HL-60/S4 (cell line): ENCODE measurements around the gene CDH13.

Experiments used
- in situ Hi-C: fragments of 300-500 bp; cut with MboI; formaldehyde crosslinking; loops from 2 replicates; pipeline ENCODE4 v1.14.3; 2022; ENCODE audit warnings: low sequenced_read_pairs

The CDH13 gene

GRCh38 chr16:82776470-82777146 lies 149.8 kb downstream of the CDH13 start:
- in situ Hi-C loops, result no loop called here

GRCh38 chr16:82782715-82783251 lies 156.0 kb downstream of the CDH13 start:
- in situ Hi-C loops, result no loop called here

- in situ Hi-C loops, result no loop called here
Observed at GRCh38 chr16:82783933-82784572, 157.3 kb downstream of the CDH13 start.

DNA sequence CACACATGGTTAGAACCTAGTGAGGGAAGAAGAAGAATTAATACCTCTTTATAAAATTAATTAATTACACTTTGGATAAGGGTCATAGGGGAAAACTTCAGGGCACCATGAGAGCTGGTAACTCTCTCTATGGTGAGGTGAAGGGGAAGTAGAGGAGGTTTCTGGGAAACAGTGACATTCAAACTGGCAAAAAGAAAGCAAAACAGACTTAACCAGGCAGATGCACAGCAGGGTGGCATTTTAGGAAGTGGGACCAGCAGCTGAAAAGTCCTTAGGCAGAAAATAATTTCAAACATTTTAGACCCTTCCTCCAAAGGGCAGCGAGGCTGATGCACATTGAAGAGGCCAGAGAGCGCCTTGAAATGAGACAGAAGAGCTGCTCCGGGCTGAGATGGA lies 157.8 kb downstream of the CDH13 start:
- in situ Hi-C loops, result no loop called here

DNA sequence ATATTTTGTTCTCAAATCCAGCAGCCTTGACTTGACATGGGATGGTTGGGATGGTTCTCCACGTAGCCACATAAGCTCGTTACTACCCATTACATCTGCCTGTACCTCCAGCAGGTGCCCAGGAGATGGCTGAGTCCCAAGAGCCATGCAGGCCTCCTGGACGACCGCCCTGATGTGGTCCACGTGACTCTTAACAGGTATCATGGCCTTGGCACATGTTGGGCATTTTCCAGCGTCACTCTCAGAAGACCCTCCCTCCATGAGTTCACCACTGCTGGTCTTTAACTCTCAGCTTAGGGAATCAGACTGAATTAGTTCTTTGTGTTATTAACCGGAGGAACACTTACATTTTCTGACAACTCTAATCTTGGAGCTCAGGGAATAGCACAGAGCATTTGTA lies 161.5 kb downstream of the CDH13 start:
- in situ Hi-C loops, result no loop called here

DNA sequence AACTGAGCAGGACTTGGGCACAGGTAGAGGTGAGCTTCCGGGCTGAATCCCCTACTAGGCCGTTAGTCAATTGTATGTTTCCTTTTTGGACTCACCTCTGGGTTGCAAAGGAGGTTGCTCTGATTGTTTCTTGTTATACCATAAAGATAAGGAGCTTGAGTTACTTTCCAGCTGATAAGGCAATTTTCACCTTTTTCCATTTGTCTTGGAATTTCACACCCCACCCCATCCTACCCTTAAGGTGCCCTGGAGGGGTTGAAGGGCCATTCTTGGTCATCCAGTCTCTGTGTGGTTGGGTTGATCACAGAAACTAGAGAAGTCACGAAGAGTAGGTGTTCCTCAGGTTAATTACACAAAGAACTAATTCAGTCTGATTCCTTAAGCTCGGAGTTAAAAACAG lies 162.2 kb downstream of the CDH13 start:
- in situ Hi-C loops, result no loop called here

DNA sequence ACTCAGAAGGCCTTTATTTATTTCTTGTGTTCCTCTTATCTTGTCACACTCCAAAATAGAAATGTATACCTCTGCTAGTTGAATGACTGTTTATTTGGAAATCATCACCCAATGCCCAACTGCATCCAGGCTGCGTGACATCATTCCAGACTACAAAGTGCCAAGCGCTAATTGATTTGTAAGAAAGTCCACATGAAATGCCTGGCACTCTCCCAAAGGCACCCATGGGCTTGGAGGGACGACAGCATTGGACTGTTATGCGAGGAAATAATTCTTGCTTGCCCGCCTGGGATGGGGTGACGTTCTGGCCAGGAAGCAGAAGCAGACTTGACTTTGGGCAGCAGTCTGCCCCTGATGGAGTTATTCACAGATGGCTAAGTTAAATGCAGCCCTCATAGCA lies 165.9 kb downstream of the CDH13 start:
- in situ Hi-C loops, result no loop called here

DNA sequence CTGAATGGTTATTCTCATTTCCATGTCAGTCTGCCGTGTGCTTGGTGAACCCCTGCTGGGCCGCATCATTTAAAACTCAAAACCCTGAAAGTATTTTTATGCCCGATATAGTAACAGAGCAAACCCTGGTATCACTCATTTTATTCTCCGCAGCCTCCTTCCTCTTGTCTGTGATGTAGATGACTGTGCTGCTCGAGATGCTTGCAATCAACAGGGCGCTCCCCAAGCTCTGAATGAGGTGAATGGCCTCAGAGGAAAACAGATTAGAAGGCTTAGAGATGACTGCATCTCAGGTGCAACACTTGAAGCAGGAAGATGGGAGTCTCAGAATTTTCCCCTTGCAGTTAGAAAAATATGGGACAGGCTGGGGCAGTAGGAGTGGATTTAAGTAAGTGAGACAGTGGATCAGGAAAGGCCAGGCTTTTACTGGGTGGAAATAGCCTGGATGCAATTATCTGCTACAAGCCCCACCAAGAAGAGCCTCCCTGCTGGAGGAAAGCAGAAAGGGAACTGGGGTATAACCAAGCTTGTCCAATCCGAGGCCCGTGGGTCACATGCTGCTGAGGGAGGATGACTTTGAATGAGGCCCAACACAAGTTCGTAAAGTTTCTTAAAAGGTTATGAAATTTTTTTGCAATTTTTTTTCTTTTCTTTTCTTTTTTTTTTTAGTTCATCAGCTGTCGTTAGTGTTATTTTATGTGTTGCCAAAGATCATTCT lies 166.9 kb downstream of the CDH13 start:
- in situ Hi-C loops, result no loop called here

DNA sequence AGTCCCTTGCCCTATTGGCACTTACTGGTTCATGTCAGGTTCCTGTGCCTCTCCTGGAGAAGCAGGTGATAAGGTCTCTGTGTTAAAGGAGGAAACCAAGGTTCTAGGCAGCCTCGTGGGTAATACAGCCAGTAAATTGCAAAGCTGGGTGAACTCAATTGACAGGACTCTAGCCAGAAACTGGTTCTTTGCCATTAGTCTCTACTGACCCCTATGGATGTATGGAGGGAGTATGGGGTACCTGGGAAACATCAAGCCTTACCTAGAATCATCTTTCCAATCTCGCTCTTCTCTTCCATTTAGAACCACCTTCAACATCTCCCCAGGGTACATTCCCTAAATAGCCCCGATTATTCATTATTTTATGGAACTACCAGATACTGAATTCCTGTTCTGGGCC lies 169.3 kb downstream of the CDH13 start:
- in situ Hi-C loops, result no loop called here

DNA sequence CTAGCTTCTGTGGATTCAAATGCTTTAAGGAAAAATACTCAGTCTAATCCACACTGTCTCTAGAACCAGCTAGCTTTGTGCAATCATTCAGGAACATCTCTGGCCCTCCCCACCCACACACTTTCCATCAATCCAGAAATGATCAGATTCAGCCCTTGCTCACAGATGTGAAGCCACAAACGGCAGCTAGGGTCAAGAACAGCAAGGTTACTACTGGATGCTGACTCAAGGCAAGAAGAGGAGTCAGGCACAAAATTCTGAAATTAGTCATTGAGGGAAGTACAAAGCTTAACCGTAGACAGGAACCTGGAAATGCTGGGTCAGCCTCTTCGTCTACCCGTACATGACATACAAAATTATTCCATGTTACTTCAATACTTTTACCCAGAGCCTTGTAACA lies 174.6 kb downstream of the CDH13 start:
- in situ Hi-C loops, result no loop called here

GRCh38 chr16:82805866-82806265 lies 179.1 kb downstream of the CDH13 start:
- in situ Hi-C loops, result no loop called here

DNA sequence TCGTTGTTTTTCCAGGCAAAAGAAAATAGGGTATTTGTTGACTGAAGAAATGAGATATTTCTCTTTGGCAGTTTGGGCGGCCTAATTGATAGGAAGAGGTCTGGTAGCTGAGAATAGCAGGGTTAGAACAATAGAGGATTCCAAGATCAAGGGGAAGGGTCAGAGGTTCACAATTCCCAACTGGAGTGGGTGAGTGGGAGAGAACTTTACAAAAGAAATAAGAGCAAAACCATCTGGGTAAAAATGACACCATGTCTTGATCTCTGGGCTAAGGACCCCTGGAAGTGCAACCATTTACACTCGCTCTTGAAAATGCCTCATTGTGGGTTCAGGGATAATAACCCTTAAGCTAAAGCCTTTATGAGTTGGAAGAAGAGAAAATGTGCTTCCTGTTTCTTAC lies 180.5 kb downstream of the CDH13 start:
- in situ Hi-C loops, result no loop called here

DNA sequence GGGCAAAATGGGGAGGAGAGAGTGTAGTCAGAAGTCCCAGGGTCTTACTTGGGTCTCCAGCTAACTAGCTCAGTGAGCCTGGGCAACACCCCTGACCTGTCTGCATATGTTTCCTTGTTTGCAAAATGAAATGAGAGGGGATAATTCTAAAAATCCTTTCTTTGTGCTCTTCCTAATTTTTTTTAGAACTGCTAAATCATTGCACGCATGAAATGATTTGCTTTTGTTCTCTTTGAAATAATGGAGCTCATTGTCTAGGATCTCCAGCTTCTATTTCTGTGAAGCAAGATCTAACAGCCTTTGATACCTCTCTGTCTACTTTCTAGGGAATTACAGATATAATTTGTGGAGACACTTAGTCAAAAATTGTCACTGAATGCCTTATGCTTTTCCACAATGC lies 181.3 kb downstream of the CDH13 start:
- in situ Hi-C loops, result no loop called here

DNA sequence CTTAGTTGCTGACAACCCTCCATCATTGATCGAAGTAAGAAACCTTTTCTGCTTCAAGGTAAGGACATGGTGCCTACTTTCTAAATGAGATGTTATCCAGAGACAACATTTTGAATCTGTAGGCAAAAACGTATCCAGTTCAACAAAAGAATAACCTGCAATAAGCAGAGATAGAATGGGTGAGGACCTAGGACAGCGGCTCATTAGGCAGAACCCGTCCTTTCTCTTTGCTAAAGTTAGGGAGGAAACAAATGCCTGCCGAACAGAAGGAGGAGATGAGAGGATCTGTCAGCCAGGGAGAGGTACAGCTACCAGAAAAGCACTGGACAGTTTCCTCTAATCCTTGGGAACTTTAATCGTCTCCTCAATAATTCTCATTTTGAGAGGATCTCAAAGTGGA lies 183.3 kb downstream of the CDH13 start:
- in situ Hi-C loops, result no loop called here

- in situ Hi-C loops, result no loop called here
Observed at GRCh38 chr16:82814059-82814458, 187.3 kb downstream of the CDH13 start.

- in situ Hi-C loops, result no loop called here
Observed at GRCh38 chr16:82819286-82819685, 192.5 kb downstream of the CDH13 start.

GRCh38 chr16:82820855-82821254 lies 194.1 kb downstream of the CDH13 start:
- in situ Hi-C loops, result no loop called here

DNA sequence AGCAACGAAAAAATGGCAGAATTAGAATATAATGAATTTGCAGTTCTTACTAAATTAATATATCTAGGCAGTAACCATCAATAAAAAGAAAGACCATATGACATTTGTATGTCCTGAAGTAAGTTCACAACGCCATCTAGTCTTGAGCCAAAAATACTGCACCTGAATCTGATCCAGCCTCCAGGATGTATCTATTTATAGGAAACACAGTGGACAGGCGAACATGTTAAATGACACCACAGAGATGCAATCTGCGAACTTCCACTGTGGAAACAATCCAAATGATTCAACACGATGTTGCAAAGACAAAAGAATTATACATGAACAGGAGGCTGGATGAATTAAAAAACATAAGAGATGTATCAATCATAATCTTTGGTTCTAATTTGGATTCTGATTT lies 197.6 kb downstream of the CDH13 start:
- in situ Hi-C loops, result no loop called here

GRCh38 chr16:82829301-82829700 lies 202.5 kb downstream of the CDH13 start:
- in situ Hi-C loops, result no loop called here

- in situ Hi-C loops, result no loop called here
Observed at GRCh38 chr16:82830944-82831343, 204.2 kb downstream of the CDH13 start.

- in situ Hi-C loops, result no loop called here
Observed at GRCh38 chr16:82832821-82833220, 206.1 kb downstream of the CDH13 start.

- in situ Hi-C loops, result no loop called here
Observed at GRCh38 chr16:82833378-82833993, 206.7 kb downstream of the CDH13 start.
